H1 (cell line): ENCODE data around the gene IQGAP3. TPM values are rescaled to one million over a fixed set of nuclear protein-coding genes. Genes with fewer than 3 reads are reported as not detected.

Experiments
- polyA plus RNA-seq, 7 experiments: library from polyadenylated mRNA; depleted of rRNA in 3 of 7; stranded (reverse) in 5 of 7; unstranded in 2 of 7; fragments of >200 nt in 5 of 7; fragments of 200-250 nt in 2 of 7; gene quantifications; 1 replicate in 5 of 7; 2 replicates in 1 of 7; 4 replicates in 1 of 7; pipeline versions ENCODE4 v1.2.1 to v1.2.3, GENCODE V29; 2011 to 2013; ENCODE audit warnings: missing spikeins in 2 of 7, mixed read lengths in 2 of 7
- total RNA-seq: library from RNA; stranded (reverse); fragmentation: NEBNext Ultra II Directional; extraction: Animal tissue kit (Norgen Biotek cat#: 25700); gene quantifications from 2 replicates; pipeline ENCODE4 v1.2.1, GENCODE V29; 2021
- TF ChIP-seq, protein P1 (sequence below): IDR thresholded peaks from 2 replicates; pipeline ENCODE4 v1.6.1; 2012; ENCODE audit warnings: inconsistent platforms

IQGAP3 gene
- total and polyA plus RNA-seq, 2 of the 8 experiments (the other 6 are each of a cell fraction or from before 2014, with no cell fraction given) = 14.6 to 22.3 TPM

GRCh38 chr1:156479093-156480015 is 93.0 kb downstream of the IQGAP3 start (continued):
- TF ChIP-seq, protein P1, sequence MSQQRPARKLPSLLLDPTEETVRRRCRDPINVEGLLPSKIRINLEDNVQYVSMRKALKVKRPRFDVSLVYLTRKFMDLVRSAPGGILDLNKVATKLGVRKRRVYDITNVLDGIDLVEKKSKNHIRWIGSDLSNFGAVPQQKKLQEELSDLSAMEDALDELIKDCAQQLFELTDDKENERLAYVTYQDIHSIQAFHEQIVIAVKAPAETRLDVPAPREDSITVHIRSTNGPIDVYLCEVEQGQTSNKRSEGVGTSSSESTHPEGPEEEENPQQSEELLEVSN = no peak
